Measurements from ENCODE around the gene BCL2L12. TPM values are rescaled to one million over a fixed set of nuclear protein-coding genes. Genes with fewer than 3 reads are reported as not detected.

Gene BCL2L12
- total RNA-seq, 1 donor from 2014 or later, result 17.0 TPM

- DNase-seq (no peak), ATAC-seq (no peak)
- H3K27me3 ChIP-seq (ENCODE audit: low read depth), result no peaks in the 10 kb centered on the region
- intact Hi-C loops (cut with DNase I), result no loop called here
- no peaks in the 10 kb centered on the region for H3K9me3 ChIP-seq
- no peak overlapping the region for H3K4me3 ChIP-seq
- no peak overlapping the region for H3K27ac ChIP-seq
- peaks cover 92% of the 10 kb centered on the region for H3K36me3 ChIP-seq
- H3K4me1 ChIP-seq, result no peaks in the 10 kb centered on the region
- no peak for TF ChIP-seq CTCF (IDR thresholded peaks at IDR 0.05)
Measured at GRCh38 chr19:49653466-49653806, 12.3 kb upstream of the BCL2L12 start.

- H3K9me3 ChIP-seq, result no peaks in the 10 kb centered on the region
- no peaks in the 10 kb centered on the region for H3K27me3 ChIP-seq (ENCODE audit: low read depth)
- no peak overlapping the region for H3K4me3 ChIP-seq
- no peak for TF ChIP-seq CTCF (IDR thresholded peaks at IDR 0.05)
- intact Hi-C loops (cut with DNase I), result no loop called here
- no peak overlapping the region for H3K27ac ChIP-seq
- peaks cover 92% of the 10 kb centered on the region for H3K36me3 ChIP-seq
- no peak for ATAC-seq
- DNase-seq, result no peak
- no peaks in the 10 kb centered on the region for H3K4me1 ChIP-seq
Measured at GRCh38 chr19:49654581-49654980, 11.2 kb upstream of the BCL2L12 start.

- intact Hi-C loops (cut with DNase I), result no loop called here
- DNase-seq, result no peak
- H3K36me3 ChIP-seq, result peaks cover 93% of the 10 kb centered on the region
- H3K9me3 ChIP-seq, result no peaks in the 10 kb centered on the region
- H3K4me1 ChIP-seq, result no peaks in the 10 kb centered on the region
- H3K27ac ChIP-seq, result peak overlapping the region; percentile 18
- no peak for TF ChIP-seq CTCF (IDR thresholded peaks at IDR 0.05)
- H3K4me3 ChIP-seq, result no peak overlapping the region
- no peak for ATAC-seq
- H3K27me3 ChIP-seq (ENCODE audit: low read depth), result no peaks in the 10 kb centered on the region
Measured at GRCh38 chr19:49655570-49656455, 9.9 kb upstream of the BCL2L12 start.

GRCh38 chr19:49656456-49657109, 9.2 kb upstream of the BCL2L12 start:
- intact Hi-C loops (cut with DNase I), result no loop called here
- H3K36me3 ChIP-seq, result peaks cover 95% of the 10 kb centered on the region
- no peak for DNase-seq
- no peaks in the 10 kb centered on the region for H3K4me1 ChIP-seq
- H3K9me3 ChIP-seq, result no peaks in the 10 kb centered on the region
- ATAC-seq, result no peak
- H3K27me3 ChIP-seq (ENCODE audit: low read depth), result no peaks in the 10 kb centered on the region
- no peak for TF ChIP-seq CTCF (IDR thresholded peaks at IDR 0.05)
- no peak overlapping the region for H3K4me3 ChIP-seq
- H3K27ac ChIP-seq, result no peak overlapping the region

GRCh38 chr19:49657493-49658138, 8.1 kb upstream of the BCL2L12 start:
- intact Hi-C loops (cut with DNase I), result no loop called here
- no peaks in the 10 kb centered on the region for H3K9me3 ChIP-seq
- H3K27ac ChIP-seq, result no peak overlapping the region
- H3K4me3 ChIP-seq, result no peak overlapping the region
- no peak for TF ChIP-seq CTCF (IDR thresholded peaks at IDR 0.05)
- H3K27me3 ChIP-seq (ENCODE audit: low read depth), result no peaks in the 10 kb centered on the region
- peaks cover 100% of the 10 kb centered on the region for H3K36me3 ChIP-seq
- no peak for DNase-seq
- no peaks in the 10 kb centered on the region for H3K4me1 ChIP-seq
- no peak for ATAC-seq

Measured in lower lobe of right lung (tissue), 2 donors.